Measurements from ENCODE around the gene FBXW10B. TPM values are rescaled to one million over a fixed set of nuclear protein-coding genes. Genes with fewer than 3 reads are reported as not detected.
"Not testable (repeated sequence)": the region's sequence is repeated elsewhere in the genome, so short reads cannot be mapped to it uniquely, and the experiment has no call there.

FBXW10B gene, protein sequence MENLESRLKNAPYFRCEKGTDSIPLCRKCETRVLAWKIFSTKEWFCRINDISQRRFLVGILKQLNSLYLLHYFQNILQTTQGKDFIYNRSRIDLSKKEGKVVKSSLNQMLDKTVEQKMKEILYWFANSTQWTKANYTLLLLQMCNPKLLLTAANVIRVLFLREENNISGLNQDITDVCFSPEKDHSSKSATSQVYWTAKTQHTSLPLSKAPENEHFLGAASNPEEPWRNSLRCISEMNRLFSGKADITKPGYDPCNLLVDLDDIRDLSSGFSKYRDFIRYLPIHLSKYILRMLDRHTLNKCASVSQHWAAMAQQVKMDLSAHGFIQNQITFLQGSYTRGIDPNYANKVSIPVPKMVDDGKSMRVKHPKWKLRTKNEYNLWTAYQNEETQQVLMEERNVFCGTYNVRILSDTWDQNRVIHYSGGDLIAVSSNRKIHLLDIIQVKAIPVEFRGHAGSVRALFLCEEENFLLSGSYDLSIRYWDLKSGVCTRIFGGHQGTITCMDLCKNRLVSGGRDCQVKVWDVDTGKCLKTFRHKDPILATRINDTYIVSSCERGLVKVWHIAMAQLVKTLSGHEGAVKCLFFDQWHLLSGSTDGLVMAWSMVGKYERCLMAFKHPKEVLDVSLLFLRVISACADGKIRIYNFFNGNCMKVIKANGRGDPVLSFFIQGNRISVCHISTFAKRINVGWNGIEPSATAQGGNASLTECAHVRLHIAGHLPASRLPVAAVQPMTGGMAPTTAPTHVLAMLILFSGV
- 1.9 TPM for polyA plus RNA-seq
- long read RNA-seq, donor 1, result 0 reads
- long read RNA-seq, donor 2, result 0 reads
- long read RNA-seq, donor 3, result 0 reads
- long read RNA-seq, donor 4, result 0 reads
- long read RNA-seq, donor 5, result 0 reads
- long read RNA-seq, donor 6, partial matches to known transcripts, result 0 of 1 reads
- long read RNA-seq, donor 6, other reads (novel, unspliced or antisense), result 0 of 1 reads
- long read RNA-seq, donor 7, result 0 reads
- long read RNA-seq, donor 8, result 0 reads
- long read RNA-seq, donor 9, result 0 reads
- long read RNA-seq, donor 10, result 0 reads
- long read RNA-seq, donor 11, result 0 reads

DNA sequence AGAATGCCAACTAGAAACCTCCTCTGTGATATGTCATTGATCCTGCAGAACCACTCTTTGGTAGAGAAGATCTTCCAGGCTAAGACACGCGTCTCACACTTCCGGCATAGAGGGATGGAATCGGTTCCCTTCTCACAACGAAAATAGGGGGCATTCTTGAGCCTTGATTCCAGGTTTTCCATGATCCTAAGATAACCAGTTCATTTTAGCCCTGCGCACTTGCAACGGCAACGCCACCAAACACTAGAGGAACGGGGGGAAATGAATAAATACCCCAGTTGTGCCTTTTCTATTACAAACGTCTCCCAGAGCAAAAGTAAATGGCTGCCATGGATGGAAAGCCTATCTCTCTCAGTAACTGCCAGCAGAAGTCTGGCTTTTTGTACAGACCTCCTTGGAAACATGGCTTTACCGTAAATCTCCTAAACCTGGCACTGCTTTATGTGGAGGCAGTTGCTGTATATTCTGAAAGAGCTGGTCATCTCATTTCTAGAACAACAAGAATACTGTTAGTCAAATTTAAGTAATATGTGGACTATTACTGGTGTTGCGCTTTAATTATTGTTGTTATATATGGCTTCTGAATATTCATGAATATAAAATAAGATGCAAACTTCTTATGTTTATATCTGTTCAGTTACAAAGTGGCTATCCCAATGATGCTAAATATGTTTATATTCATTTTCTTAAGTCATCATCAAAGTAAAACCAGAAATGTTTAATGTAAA, at the start of gene FBXW10B:
FBXW10B (minus strand) TSS at position 374 of the 728 bp plus-strand sequence; CDS start at position 182, 192 bp downstream.
- no CpG with 5 or more reads among the region's 12 CpGs for WGBS (ENCODE audit: insufficient coverage, low lambda C conversion rate)
- not testable (repeated sequence) for H3K4me3 ChIP-seq (ENCODE audit: low read length); H3K36me3 ChIP-seq (ENCODE audit: control insufficient read depth, insufficient read depth, low read length); H3K27me3 ChIP-seq (ENCODE audit: control insufficient read depth, insufficient read depth, low read length); H3K27ac ChIP-seq (ENCODE audit: low read length); H3K4me1 ChIP-seq (ENCODE audit: control insufficient read depth, insufficient read depth, low read length); H3K9me3 ChIP-seq (ENCODE audit: control insufficient read depth, low read depth, low read length)
- DNase-seq, result peak in 1 of 2 donors; percentile 30

DNA sequence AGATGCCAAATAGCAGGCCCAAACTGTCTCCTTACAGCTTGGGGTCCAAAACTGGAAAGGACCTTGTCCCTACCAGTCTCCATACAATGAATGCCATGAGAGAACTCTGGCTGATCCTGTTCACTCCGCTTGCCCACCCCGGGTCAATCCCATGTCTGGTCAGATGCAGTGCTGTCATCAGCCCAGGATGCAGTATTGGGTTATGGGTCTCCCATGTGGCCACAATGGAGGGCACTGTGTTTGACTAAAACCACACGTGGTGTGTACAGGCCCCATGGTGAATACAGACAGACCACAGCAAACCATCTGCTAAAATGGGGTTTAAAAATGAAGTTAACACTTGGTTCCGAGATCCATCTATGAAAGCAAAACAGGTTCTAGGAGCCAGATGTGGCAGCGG, 44.2 kb upstream of the FBXW10B start:
- Histone ChIP-seq H3K27me3 (ENCODE audit: control insufficient read depth, insufficient read depth, low read length) (no peaks in the 10 kb centered on the region), H3K4me3 (ENCODE audit: low read length) (no peak overlapping the region), H3K27ac (ENCODE audit: low read length) (no peak overlapping the region), H3K36me3 (ENCODE audit: control insufficient read depth, insufficient read depth, low read length) (peaks cover 6% of the 10 kb centered on the region), H3K9me3 (ENCODE audit: control insufficient read depth, low read depth, low read length) (no peaks in the 10 kb centered on the region), H3K4me1 (ENCODE audit: control insufficient read depth, insufficient read depth, low read length) (no peaks in the 10 kb centered on the region)
- no peak for DNase-seq
- 100% methylated on average over 1 of the region's 5 CpGs for WGBS (ENCODE audit: insufficient coverage, low lambda C conversion rate)

DNA sequence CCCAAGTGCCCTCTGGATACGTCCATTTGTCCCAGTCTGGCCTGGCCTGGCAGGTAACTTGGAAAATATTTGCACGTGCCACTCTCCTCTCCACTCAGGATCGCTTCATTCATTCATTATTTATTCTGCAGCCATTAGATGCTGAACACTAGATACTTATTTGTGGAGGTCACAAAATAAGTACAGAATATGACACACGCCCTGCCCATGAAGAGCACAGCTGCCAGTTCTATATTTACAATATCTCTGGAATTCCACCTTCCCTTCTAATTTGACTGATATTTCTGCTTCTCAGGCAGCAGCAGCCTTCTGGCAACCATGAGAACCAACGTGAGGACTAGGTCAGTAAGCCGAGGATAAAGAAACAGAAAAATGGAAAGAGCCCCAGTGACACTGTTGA, 43.7 kb upstream of the FBXW10B start:
- Histone ChIP-seq H3K4me1 (ENCODE audit: control insufficient read depth, insufficient read depth, low read length) (no peaks in the 10 kb centered on the region), H3K4me3 (ENCODE audit: low read length) (no peak overlapping the region), H3K27me3 (ENCODE audit: control insufficient read depth, insufficient read depth, low read length) (no peaks in the 10 kb centered on the region), H3K36me3 (ENCODE audit: control insufficient read depth, insufficient read depth, low read length) (peaks cover 6% of the 10 kb centered on the region), H3K27ac (ENCODE audit: low read length) (no peak overlapping the region), H3K9me3 (ENCODE audit: control insufficient read depth, low read depth, low read length) (no peaks in the 10 kb centered on the region)
- 87% methylated on average over 2 of the region's 6 CpGs for WGBS (ENCODE audit: insufficient coverage, low lambda C conversion rate)
- no peak for DNase-seq

DNA sequence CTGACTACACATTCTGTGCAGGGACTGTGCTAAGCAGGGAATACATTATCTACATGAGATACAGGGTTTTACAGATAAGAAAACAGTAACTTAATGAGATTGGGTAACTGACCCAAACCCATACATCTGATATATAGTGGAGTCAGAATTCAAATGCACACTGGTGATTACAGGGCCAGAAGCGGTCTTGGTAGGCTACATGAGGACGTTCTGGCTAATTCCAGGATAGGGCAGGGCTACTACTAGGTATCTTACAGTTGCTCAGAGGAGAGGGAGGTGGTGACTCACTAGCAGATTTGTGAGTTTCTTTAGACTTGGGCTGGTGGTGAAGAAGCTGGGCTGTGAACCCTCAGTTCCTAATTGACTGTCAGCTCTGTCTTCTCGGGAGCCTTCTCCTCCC, 43.2 kb upstream of the FBXW10B start:
- no CpG with 5 or more reads among the region's 3 CpGs for WGBS (ENCODE audit: insufficient coverage, low lambda C conversion rate)
- H3K4me3 ChIP-seq (ENCODE audit: low read length), result no peak overlapping the region
- H3K9me3 ChIP-seq (ENCODE audit: control insufficient read depth, low read depth, low read length), result no peaks in the 10 kb centered on the region
- H3K36me3 ChIP-seq (ENCODE audit: control insufficient read depth, insufficient read depth, low read length), result peaks cover 6% of the 10 kb centered on the region
- DNase-seq, result no peak
- no peak overlapping the region for H3K27ac ChIP-seq (ENCODE audit: low read length)
- H3K27me3 ChIP-seq (ENCODE audit: control insufficient read depth, insufficient read depth, low read length), result no peaks in the 10 kb centered on the region
- H3K4me1 ChIP-seq (ENCODE audit: control insufficient read depth, insufficient read depth, low read length), result no peaks in the 10 kb centered on the region

DNA sequence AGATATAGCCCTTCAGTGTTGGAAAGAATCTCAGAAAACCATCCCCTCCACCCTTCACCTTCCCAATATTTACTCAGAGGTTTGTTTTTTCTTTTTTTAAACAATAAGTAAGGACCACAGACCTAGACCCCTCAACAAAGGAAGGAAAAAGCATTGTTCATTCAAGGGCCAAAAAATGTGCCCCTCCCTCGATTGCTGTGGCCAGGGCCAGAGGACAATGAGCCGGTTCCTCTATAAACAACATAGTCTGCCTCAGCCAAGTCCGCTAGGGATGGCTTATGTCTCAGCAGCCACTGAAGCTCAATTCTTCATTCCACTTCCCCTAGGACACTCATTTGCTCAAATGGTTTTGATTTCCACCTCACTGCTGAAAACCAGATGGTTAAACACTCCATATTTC, 40.6 kb upstream of the FBXW10B start:
- no peak for DNase-seq
- Histone ChIP-seq H3K4me1 (ENCODE audit: control insufficient read depth, insufficient read depth, low read length) (peaks cover 4% of the 10 kb centered on the region), H3K36me3 (ENCODE audit: control insufficient read depth, insufficient read depth, low read length) (peaks cover 6% of the 10 kb centered on the region), H3K9me3 (ENCODE audit: control insufficient read depth, low read depth, low read length) (no peaks in the 10 kb centered on the region), H3K27ac (ENCODE audit: low read length) (no peak overlapping the region), H3K27me3 (ENCODE audit: control insufficient read depth, insufficient read depth, low read length) (no peaks in the 10 kb centered on the region), H3K4me3 (ENCODE audit: low read length) (no peak overlapping the region)
- no CpG with 5 or more reads among the region's 3 CpGs for WGBS (ENCODE audit: insufficient coverage, low lambda C conversion rate)

DNA sequence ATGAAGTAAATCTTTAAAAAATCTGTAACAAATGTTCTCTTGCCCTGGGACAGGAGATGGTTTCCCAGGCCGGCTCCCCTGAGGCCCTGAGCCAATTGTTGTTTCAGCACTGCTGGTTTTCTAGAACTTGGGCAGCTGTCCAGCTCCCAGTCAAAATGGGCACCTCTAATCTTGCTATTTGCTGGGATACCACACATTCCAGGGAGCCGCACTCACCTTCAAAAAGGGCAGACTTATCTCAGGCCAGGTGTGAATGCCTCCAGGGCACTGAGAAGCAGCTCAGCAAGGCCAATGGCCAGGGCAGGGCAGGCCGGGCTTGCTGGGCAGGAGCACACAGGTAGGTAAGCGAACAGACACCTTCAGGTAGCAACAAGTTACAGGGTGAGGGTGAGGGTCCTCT, 40.2 kb upstream of the FBXW10B start:
- no peak overlapping the region for H3K27ac ChIP-seq (ENCODE audit: low read length)

DNA sequence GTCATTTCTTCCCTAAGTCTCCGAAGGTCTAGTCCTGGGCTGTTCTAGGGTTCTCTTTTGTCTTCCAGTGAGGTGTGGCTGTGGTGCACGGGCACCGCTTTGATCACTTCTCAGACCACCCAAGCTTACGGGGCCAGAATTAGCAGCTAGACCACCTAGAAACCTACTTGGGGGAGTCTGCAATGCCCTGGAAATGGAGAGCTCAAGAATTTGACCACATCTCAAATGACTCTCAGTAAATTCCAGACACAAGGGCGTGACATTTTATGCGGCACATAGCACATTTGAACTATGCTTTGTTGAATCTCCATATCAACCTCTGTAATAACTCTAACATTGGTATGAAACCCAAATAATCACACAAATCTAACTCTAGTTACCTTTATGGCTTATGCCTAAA, 39.7 kb upstream of the FBXW10B start:
- Histone ChIP-seq H3K27ac (ENCODE audit: low read length) (no peak overlapping the region), H3K9me3 (ENCODE audit: control insufficient read depth, low read depth, low read length) (no peaks in the 10 kb centered on the region), H3K27me3 (ENCODE audit: control insufficient read depth, insufficient read depth, low read length) (no peaks in the 10 kb centered on the region), H3K4me1 (ENCODE audit: control insufficient read depth, insufficient read depth, low read length) (peaks cover 12% of the 10 kb centered on the region), H3K4me3 (ENCODE audit: low read length) (no peak overlapping the region), H3K36me3 (ENCODE audit: control insufficient read depth, insufficient read depth, low read length) (peaks cover 6% of the 10 kb centered on the region)
- no peak for DNase-seq
- WGBS (ENCODE audit: insufficient coverage, low lambda C conversion rate), result no CpG with 5 or more reads among the region's 6 CpGs

More for the DNA sequence above, 40.2 kb upstream of the FBXW10B start:
- Histone ChIP-seq H3K36me3 (ENCODE audit: control insufficient read depth, insufficient read depth, low read length) (peaks cover 6% of the 10 kb centered on the region), H3K9me3 (ENCODE audit: control insufficient read depth, low read depth, low read length) (no peaks in the 10 kb centered on the region), H3K4me3 (ENCODE audit: low read length) (no peak overlapping the region), H3K4me1 (ENCODE audit: control insufficient read depth, insufficient read depth, low read length) (peaks cover 8% of the 10 kb centered on the region), H3K27me3 (ENCODE audit: control insufficient read depth, insufficient read depth, low read length) (no peaks in the 10 kb centered on the region)
- no peak for DNase-seq
- WGBS (ENCODE audit: insufficient coverage, low lambda C conversion rate), result no CpG with 5 or more reads among the region's 4 CpGs

DNA sequence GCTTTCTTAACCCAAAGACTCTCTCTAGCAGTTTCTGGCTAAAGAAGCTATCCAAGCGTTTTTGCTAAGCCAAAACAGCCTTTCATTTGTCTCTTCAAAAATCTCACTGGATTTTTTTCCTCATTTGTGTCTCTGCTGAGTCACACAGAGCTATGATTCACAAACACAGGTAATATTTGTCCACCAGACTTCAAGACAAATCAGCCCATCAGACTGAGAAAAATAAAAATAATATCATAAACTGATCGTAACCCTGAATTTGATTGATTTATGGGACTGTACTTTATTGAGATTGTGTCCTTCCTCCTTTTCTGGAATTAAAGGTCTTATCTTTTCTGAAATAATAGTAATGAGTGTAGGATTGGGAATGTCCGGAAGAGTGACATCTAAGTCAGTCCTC, 38.8 kb upstream of the FBXW10B start:
- H3K4me3 ChIP-seq (ENCODE audit: low read length), result no peak overlapping the region

DNA sequence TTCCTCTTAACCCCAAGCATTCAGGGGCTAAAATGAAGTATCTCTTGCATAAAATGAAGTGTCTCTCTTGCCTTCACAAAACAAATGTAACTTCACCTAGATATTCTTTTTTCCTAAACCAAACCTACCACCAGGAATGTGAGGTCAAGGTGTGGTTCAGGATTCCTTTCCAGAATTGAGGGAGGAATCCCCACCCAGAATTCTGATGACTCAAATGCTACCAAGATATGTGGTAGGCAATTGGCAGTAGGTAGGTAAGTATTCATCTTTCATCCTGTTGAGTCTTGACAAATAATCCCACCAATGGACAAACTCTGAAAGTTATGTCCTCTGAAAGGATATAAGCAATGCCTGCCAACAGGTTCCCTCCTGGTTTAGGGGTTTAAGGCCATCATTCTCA, 38.4 kb upstream of the FBXW10B start:
- H3K27ac ChIP-seq (ENCODE audit: low read length), result no peak overlapping the region
- peaks cover 3% of the 10 kb centered on the region for H3K36me3 ChIP-seq (ENCODE audit: control insufficient read depth, insufficient read depth, low read length)
- H3K4me1 ChIP-seq (ENCODE audit: control insufficient read depth, insufficient read depth, low read length), result peaks cover 14% of the 10 kb centered on the region
- H3K9me3 ChIP-seq (ENCODE audit: control insufficient read depth, low read depth, low read length), result no peaks in the 10 kb centered on the region
- H3K27me3 ChIP-seq (ENCODE audit: control insufficient read depth, insufficient read depth, low read length), result no peaks in the 10 kb centered on the region
- DNase-seq, result no peak
- no peak overlapping the region for H3K4me3 ChIP-seq (ENCODE audit: low read length)

More for the DNA sequence above, 38.8 kb upstream of the FBXW10B start:
- Histone ChIP-seq H3K27ac (ENCODE audit: low read length) (no peak overlapping the region), H3K4me1 (ENCODE audit: control insufficient read depth, insufficient read depth, low read length) (peaks cover 14% of the 10 kb centered on the region), H3K9me3 (ENCODE audit: control insufficient read depth, low read depth, low read length) (no peaks in the 10 kb centered on the region), H3K36me3 (ENCODE audit: control insufficient read depth, insufficient read depth, low read length) (peaks cover 3% of the 10 kb centered on the region), H3K27me3 (ENCODE audit: control insufficient read depth, insufficient read depth, low read length) (no peaks in the 10 kb centered on the region)
- DNase-seq, result no peak
- 83% methylated on average over 1 of the region's 3 CpGs for WGBS (ENCODE audit: insufficient coverage, low lambda C conversion rate)

Data from large intestine (tissue), 12 donors.